Measurements from ENCODE around the gene RNF225. TPM values are rescaled to one million over a fixed set of nuclear protein-coding genes. Genes with fewer than 3 reads are reported as not detected.
A peak's percentile ranks its signal among the peaks of the same experiment; 100 is the strongest.

The RNF225 gene
- total and polyA plus RNA-seq, 9 of the 15 experiments (the other 6 are each of a cell fraction or from before 2014, with no cell fraction given) = 0.33 TPM; not detected in 8

- TF ChIP-seq RREB1 (CRISPR knock-in tag; IDR thresholded peaks at IDR 0.05) = no peak
- peak; percentile 92 for TF ChIP-seq ETV1 (tag; conservative IDR thresholded peaks at IDR 0.05; ENCODE audit: low read depth)
- TF ChIP-seq HCFC1 (IDR thresholded peaks at IDR 0.05; ENCODE audit: low read depth, low read length) = peak; percentile 81
- TF ChIP-seq VEZF1 (CRISPR knock-in tag; IDR thresholded peaks at IDR 0.05) = no peak; the same call in 1 of the 2 replicates
- peak; percentile 78 for TF ChIP-seq E2F8 (IDR thresholded peaks at IDR 0.05; ENCODE audit: low read depth, partially characterized antibody)
- peak; percentile 78; the same call in 1 of the 2 replicates for TF ChIP-seq DIDO1 (tag; IDR thresholded peaks at IDR 0.05; ENCODE audit: low read depth)
- peak; percentile 92 for TF ChIP-seq PKNOX1 (IDR thresholded peaks at IDR 0.05)
- 0 out of 2 replicates have a peak, but pooled peaks have one; percentile 46 for TF ChIP-seq HNRNPL (IDR thresholded peaks at IDR 0.05; ENCODE audit: low read depth, low read length)
- TF ChIP-seq, protein P1, sequence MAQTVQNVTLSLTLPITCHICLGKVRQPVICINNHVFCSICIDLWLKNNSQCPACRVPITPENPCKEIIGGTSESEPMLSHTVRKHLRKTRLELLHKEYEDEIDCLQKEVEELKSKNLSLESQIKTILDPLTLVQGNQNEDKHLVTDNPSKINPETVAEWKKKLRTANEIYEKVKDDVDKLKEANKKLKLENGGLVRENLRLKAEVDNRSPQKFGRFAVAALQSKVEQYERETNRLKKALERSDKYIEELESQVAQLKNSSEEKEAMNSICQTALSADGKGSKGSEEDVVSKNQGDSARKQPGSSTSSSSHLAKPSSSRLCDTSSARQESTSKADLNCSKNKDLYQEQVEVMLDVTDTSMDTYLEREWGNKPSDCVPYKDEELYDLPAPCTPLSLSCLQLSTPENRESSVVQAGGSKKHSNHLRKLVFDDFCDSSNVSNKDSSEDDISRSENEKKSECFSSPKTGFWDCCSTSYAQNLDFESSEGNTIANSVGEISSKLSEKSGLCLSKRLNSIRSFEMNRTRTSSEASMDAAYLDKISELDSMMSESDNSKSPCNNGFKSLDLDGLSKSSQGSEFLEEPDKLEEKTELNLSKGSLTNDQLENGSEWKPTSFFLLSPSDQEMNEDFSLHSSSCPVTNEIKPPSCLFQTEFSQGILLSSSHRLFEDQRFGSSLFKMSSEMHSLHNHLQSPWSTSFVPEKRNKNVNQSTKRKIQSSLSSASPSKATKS (CRISPR knock-in tag; IDR thresholded peaks at IDR 0.05) = no peak
Measured at GRCh38 chr19:58362272-58362994, 33.0 kb upstream of the RNF225 start, which contains the start of gene ZNF497 (continued).
